Measurements from ENCODE around the gene NAA40.
A peak's percentile ranks its signal among the peaks of the same experiment; 100 is the strongest.

NAA40 gene

GRCh38 chr11:63912678-63913077, 26.1 kb upstream of the NAA40 start:
- DNase-seq, result no peak

- DNase-seq, result no peak
Observed at GRCh38 chr11:63913866-63914830, 24.7 kb upstream of the NAA40 start.

- peak in 1 of 56 donors; percentile 30 for DNase-seq
Observed at GRCh38 chr11:63914896-63915691, 23.7 kb upstream of the NAA40 start.

- peak in 21 of 56 donors; percentile 19 to 66 (median 45) for DNase-seq
Observed at GRCh38 chr11:63915961-63916836, 22.6 kb upstream of the NAA40 start.

- peak in 54 of 56 donors; percentile 31 to 89 (median 76) for DNase-seq
Observed at GRCh38 chr11:63916837-63917691, 21.7 kb upstream of the NAA40 start, which contains the start of gene RCOR2. RCOR2 (minus strand) TSS chr11:63917164; CDS start chr11:63916456, 708 bp downstream.

GRCh38 chr11:63917692-63918506, 20.9 kb upstream of the NAA40 start:
- DNase-seq, result peak in 54 of 56 donors; percentile 22 to 86 (median 71)

- DNase-seq, result peak in 3 of 56 donors; percentile 25 to 46 (median 39)
Observed at GRCh38 chr11:63918507-63919191, 20.2 kb upstream of the NAA40 start.

GRCh38 chr11:63919267-63920125, 19.3 kb upstream of the NAA40 start:
- peak in 32 of 56 donors; percentile 20 to 84 (median 58) for DNase-seq

- DNase-seq, result peak in 51 of 56 donors; percentile 28 to 91 (median 71)
Observed at GRCh38 chr11:63920126-63920938, 18.5 kb upstream of the NAA40 start.

GRCh38 chr11:63920939-63921417, 17.8 kb upstream of the NAA40 start:
- DNase-seq, result no peak

GRCh38 chr11:63922673-63923192, 16.1 kb upstream of the NAA40 start:
- no peak for DNase-seq

- no peak for DNase-seq
Observed at GRCh38 chr11:63923319-63923718, 15.5 kb upstream of the NAA40 start.

- no peak for DNase-seq
Observed at GRCh38 chr11:63929616-63930015, 9.2 kb upstream of the NAA40 start.

- DNase-seq, result no peak
Observed at GRCh38 chr11:63931045-63931444, 7.8 kb upstream of the NAA40 start.

- DNase-seq, result peak in 3 of 56 donors; percentile 28 to 38 (median 33)
Observed at GRCh38 chr11:63931876-63932275, 6.9 kb upstream of the NAA40 start.

- DNase-seq, result peak in 11 of 56 donors; percentile 17 to 63 (median 28)
Observed at GRCh38 chr11:63933459-63933858, 5.3 kb upstream of the NAA40 start.
